Stimulated activated CD4-positive, alpha-beta T cell treated with anti-CD3 and anti-CD28 coated beads, Interleukin-1b, Interleukin-23, amount 100 ng/mL, for 1 hour (primary cell): ENCODE data around the gene OR6K2.

Source experiments
- DNase-seq, 2 donors: peaks; one replicate each; pipeline ENCODE4 v3.0.0-alpha.2; 2020; ENCODE audit warnings: low read depth in 2 of 2

Gene OR6K2

DNA sequence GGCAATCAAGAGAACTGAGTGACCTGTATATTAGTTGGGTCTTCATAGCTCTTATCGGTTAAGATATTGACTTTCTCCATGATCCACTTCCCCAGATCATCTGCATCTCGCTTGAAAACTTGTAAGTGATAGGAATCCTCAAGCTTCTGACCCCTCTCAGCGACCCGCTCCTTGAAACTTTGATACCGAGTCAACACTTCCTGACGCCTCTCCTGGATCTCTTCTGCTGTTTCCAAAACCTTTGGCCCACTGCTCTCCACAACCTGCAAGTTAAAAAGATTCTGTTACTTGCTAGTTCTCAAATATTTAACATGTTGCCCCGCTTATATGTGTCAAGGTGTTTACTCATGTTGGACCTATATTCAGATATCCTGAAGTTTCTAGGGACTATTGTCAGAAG is 15.4 kb downstream of the OR6K2 start:
- no peak for DNase-seq

DNA sequence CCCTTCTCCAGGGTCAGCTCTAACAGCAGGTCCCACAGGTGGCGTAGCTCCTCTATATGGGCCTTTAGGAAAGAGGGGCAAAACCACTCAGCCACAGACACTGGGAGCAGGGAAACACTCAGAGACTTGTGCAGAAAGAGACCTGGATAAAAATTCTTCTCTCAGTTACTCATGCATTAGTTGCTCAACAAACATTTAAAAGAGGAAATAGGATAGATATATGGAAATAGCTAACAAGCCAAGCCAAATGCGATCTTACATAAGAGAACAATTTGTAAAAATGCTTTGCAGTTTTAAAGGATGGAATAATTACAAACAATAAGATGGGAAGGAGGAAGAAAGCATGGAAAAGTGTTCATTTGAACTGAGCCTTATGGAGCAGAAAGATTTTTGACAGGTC is 18.8 kb downstream of the OR6K2 start:
- DNase-seq = no peak

DNA sequence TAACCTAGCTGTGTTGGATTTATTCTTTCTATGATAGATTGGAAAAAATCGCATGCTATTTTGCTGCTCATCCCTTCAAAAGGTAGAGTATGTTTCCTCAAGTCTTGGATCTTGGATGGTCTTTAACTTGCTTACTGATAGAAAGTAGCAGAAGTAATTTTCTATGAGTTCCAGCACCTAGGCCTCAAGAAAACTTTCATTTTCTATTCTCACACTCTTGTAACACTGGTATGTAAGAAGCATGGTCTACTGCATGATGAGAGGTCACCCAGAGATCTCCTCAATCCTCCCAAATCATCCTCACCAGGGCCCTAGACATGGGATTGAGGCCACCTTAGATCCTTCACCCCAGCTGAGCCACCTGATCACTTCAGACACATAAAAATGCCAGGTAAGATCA is 21.2 kb downstream of the OR6K2 start:
- no peak for DNase-seq

DNA sequence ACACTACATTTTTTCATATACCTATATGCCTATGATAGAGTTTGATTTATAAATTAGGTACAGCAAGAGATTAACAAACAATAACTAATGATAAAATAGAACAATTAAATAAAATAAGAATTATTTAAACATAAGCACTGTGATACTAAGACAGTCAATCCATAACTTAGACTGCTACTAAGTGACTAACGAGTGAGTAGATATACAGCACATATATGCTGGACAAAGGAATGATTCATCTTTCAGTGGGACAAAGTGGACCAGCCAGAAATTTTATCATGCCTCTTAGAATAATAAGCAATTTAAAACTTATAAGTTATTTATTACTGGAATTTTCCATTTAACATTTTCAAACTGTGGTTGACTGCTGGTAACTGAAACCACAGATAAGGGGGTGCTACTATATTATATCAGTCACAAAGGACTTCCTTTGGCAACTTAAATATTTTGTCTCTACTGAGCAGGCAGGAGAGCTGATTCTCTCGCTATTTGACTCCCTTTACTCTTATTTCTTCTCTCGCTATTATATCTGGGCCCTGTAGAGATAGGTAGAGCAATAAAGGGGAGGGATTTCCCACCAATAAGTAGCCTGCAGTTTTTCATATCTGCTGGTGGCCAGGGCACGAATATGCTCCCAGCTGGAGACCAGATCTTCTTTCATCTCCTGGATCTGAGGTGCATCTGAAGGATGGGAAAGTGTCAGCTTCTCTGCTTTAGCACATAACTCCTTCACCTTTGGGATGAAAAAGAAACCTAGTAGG is 24.7 kb downstream of the OR6K2 start:
- DNase-seq = no peak

DNA sequence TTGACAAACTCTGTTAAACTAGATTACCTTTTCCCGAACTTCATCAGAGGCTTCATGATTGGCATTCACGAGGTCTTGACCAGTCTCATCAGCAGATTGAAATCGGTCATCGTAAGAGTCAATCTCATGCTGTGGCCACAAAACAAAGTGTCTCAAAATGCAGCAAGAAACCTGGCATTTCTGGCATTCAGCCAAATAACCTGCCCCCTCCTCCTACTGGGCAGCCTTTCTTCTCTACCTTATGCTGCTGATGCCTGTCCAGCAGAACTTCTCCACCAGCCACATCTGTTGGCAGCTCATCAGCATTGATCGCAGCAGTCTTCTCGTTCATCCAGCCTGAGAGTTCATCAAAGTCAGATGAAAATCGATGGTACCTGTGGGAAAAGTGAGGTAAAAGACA is 26.1 kb downstream of the OR6K2 start:
- no peak for DNase-seq

GRCh38 chr1:158666037-158666436 is 34.4 kb downstream of the OR6K2 start:
- no peak for DNase-seq

DNA sequence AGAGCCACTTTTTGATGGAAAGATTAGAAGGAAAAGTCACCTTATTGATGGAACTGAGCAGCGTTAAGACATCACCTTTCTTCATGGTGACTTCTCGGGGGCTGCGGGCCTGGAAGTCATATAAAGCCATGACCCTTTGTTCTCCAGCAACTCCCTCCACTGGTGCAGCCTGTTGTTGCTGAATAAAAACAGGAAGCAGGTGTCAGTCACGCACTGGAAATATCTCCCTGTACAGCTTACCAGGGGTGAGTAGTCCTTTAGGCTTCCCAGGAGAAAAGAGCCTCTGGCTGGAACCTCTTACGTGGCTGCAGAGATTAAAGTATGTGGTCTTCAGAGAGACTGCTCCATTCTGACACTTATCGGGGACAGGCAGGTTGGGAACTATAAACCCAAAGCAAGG is 45.9 kb downstream of the OR6K2 start:
- no peak for DNase-seq

GRCh38 chr1:158654086-158654485 is 46.4 kb downstream of the OR6K2 start:
- DNase-seq = no peak

- DNase-seq = no peak
Observed at GRCh38 chr1:158652721-158653334, 47.6 kb downstream of the OR6K2 start.
